ENCODE results near the gene RCL1. TPM values are rescaled to one million over a fixed set of nuclear protein-coding genes. Genes with fewer than 3 reads are reported as not detected.
"Not testable (repeated sequence)": the region's sequence is repeated elsewhere in the genome, so short reads cannot be mapped to it uniquely, and the experiment has no call there.

RCL1 gene
- total RNA-seq, 1 donor from 2014 or later: 28.3 TPM

DNA sequence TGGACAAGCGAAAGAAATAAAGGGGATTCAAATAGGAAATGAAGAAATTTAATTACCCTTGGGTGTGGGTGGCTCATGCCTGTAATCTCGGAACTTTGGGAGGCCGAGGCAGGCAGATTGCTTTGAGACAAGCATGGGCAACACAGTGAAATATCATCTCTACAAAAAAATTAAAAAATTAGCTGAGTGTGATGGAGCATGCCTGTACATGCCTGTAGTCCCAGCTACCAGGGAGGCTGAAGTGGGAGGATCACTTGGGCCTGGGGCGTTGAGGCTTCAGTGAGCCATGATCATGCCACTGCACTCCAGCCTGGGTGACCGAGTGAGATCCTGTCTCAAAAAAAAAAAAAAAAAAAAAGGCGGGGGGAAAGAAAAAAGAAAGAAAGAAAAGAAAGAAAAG is 4.0 kb upstream of the RCL1 start:
- Histone ChIP-seq H3K36me3 (no peaks in the 10 kb centered on the region), H3K27ac (no peak overlapping the region), H3K9me3 (no peaks in the 10 kb centered on the region), H3K4me1 (no peaks in the 10 kb centered on the region), H3K4me3 (no peak overlapping the region), H3K27me3 (no peaks in the 10 kb centered on the region)
- DNase-seq (ENCODE audit: low spot score in 2 of 2): no peak
- intact Hi-C loops (cut with DNase I): no loop called here
- TF ChIP-seq, protein P1, sequence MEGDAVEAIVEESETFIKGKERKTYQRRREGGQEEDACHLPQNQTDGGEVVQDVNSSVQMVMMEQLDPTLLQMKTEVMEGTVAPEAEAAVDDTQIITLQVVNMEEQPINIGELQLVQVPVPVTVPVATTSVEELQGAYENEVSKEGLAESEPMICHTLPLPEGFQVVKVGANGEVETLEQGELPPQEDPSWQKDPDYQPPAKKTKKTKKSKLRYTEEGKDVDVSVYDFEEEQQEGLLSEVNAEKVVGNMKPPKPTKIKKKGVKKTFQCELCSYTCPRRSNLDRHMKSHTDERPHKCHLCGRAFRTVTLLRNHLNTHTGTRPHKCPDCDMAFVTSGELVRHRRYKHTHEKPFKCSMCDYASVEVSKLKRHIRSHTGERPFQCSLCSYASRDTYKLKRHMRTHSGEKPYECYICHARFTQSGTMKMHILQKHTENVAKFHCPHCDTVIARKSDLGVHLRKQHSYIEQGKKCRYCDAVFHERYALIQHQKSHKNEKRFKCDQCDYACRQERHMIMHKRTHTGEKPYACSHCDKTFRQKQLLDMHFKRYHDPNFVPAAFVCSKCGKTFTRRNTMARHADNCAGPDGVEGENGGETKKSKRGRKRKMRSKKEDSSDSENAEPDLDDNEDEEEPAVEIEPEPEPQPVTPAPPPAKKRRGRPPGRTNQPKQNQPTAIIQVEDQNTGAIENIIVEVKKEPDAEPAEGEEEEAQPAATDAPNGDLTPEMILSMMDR (IDR thresholded peaks at IDR 0.05): no peak

GRCh38 chr9:4792054-4792571 is 631 bp upstream of the RCL1 start:
- Histone ChIP-seq H3K27me3 (no peaks in the 10 kb centered on the region), H3K4me1 (peaks cover 0 to 2% of the 10 kb centered on the region in 2 donors), H3K9me3 (no peaks in the 10 kb centered on the region), H3K36me3 (no peaks in the 10 kb centered on the region), H3K27ac (peak overlapping the region; percentile 34 to 70), H3K4me3 (peak overlapping the region; percentile 75 to 77)
- intact Hi-C loops (cut with DNase I): loop anchor here (1.0 to 5.0 kb wide), 7 partner anchors 18 to 835 kb away; partner anchors contain the start of genes CD274, JAK2 and RIC1
- TF ChIP-seq, protein P1 (IDR thresholded peaks at IDR 0.05): no peak
- no peak for DNase-seq (ENCODE audit: low spot score in 2 of 2)

- intact Hi-C loops (cut with DNase I): loop anchor here (2.0 to 5.0 kb wide), 5 partner anchors 31 to 834 kb away; partner anchors contain the start of genes CD274 and RIC1
- Histone ChIP-seq H3K27ac (peak overlapping the region; percentile 89 to 93), H3K9me3 (no peaks in the 10 kb centered on the region), H3K4me1 (peaks cover 7 to 9% of the 10 kb centered on the region in 2 donors), H3K4me3 (peak overlapping the region; percentile 75 to 77), H3K36me3 (no peaks in the 10 kb centered on the region), H3K27me3 (no peaks in the 10 kb centered on the region)
- DNase-seq (ENCODE audit: low spot score in 2 of 2): no peak
- TF ChIP-seq, protein P1 (IDR thresholded peaks at IDR 0.05): no peak
Observed at GRCh38 chr9:4793459-4794395, 983 bp downstream of the RCL1 start.

GRCh38 chr9:4794691-4795090 is 1.9 kb downstream of the RCL1 start:
- no peak overlapping the region for H3K27ac ChIP-seq
- peaks cover 7 to 15% of the 10 kb centered on the region in 2 donors for H3K4me1 ChIP-seq
- intact Hi-C loops (cut with DNase I): loop anchor here (5.0 kb wide), 2 partner anchors 143 to 833 kb away; partner anchors contain the start of gene RIC1
- no peaks in the 10 kb centered on the region for H3K9me3 ChIP-seq
- peak overlapping the region; percentile 75 to 77 for H3K4me3 ChIP-seq
- H3K27me3 ChIP-seq: no peaks in the 10 kb centered on the region
- DNase-seq (ENCODE audit: low spot score in 2 of 2): no peak
- TF ChIP-seq, protein P1 (IDR thresholded peaks at IDR 0.05): no peak
- H3K36me3 ChIP-seq: no peaks in the 10 kb centered on the region

- H3K36me3 ChIP-seq; intact Hi-C loops (cut with DNase I); H3K27me3 ChIP-seq; H3K27ac ChIP-seq; H3K9me3 ChIP-seq; DNase-seq (ENCODE audit: low spot score in 2 of 2): not testable (repeated sequence)
- Histone ChIP-seq H3K4me1 (peaks cover 7 to 15% of the 10 kb centered on the region in 2 donors), H3K4me3 (peak overlapping the region in 1 of 2 donors; percentile 77)
Observed at GRCh38 chr9:4795108-4795507, 2.4 kb downstream of the RCL1 start.

DNA sequence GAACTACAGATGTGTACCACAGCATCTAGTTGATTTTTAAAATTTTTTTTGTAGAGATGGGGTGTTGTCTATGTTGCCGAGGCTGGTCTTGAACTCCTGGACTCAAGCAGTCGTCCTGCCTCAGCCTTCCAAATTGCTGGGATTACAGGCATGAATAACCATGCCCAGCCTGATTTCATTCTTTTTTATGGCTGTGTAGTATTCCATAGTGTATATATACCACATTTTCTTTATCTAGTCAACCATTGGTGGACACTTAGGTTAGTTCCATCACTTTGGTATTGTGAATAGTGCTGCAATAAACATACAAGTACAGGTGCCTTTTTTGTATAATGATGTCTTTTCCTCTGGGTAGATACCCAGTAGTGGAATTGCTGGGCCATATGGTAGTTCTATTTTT is 3.8 kb downstream of the RCL1 start:
- no peak overlapping the region for H3K27ac ChIP-seq
- H3K36me3 ChIP-seq: no peaks in the 10 kb centered on the region
- H3K9me3 ChIP-seq: no peaks in the 10 kb centered on the region
- DNase-seq (ENCODE audit: low spot score in 2 of 2): no peak
- no peaks in the 10 kb centered on the region for H3K27me3 ChIP-seq
- H3K4me1 ChIP-seq: peaks cover 7 to 15% of the 10 kb centered on the region in 2 donors
- TF ChIP-seq, protein P1 (IDR thresholded peaks at IDR 0.05): no peak
- no peak overlapping the region for H3K4me3 ChIP-seq
- intact Hi-C loops (cut with DNase I): no loop called here
